Sigmoid colon (tissue), 4 donors: ENCODE data around the gene TRIM14.

Experiments
- CTCF ChIP-seq, 4 experiments: fragments of 450-650 bp in 3 of 4; fragments of 200-600 bp in 1 of 4; IDR thresholded peaks; one replicate each; pipeline ENCODE4 v1.5.1; 2016 to 2019; ENCODE audit warnings: antibody characterized with exemption in 4 of 4, mild to moderate bottlenecking in 3 of 4, moderate library complexity in 2 of 4
- EP300 ChIP-seq, 4 donors: sonication (generic); formaldehyde crosslinking; IDR thresholded peaks; one replicate each; pipeline ENCODE4 v1.6.1; 2017; ENCODE audit warnings: antibody characterized with exemption in 4 of 4
- POLR2A ChIP-seq, 2 donors: fragments of 450-650 bp; IDR thresholded peaks; one replicate each; pipeline ENCODE4 v1.6.1; 2016; ENCODE audit warnings: antibody characterized with exemption in 2 of 2, mild to moderate bottlenecking in 2 of 2, moderate library complexity in 2 of 2
- POLR2AphosphoS5 ChIP-seq, 4 donors: sonication (generic); formaldehyde crosslinking; IDR thresholded peaks; one replicate each; pipeline ENCODE4 v1.6.1; 2017; ENCODE audit warnings: antibody characterized with exemption in 4 of 4

- TF ChIP-seq CTCF (IDR thresholded peaks at IDR 0.05), result no peak
- TF ChIP-seq POLR2A (IDR thresholded peaks at IDR 0.05), result no peak
- no peak for TF ChIP-seq POLR2AphosphoS5 (IDR thresholded peaks at IDR 0.05)
- no peak for TF ChIP-seq EP300 (IDR thresholded peaks at IDR 0.05)
Measured at GRCh38 chr9:98083566-98084183, 35.3 kb downstream of the TRIM14 start.
